GM18519 (cell line): Measurements from ENCODE around the gene LRRC25.
"Not testable (repeated sequence)": the region's sequence is repeated elsewhere in the genome, so short reads cannot be mapped to it uniquely, and the experiment has no call there.

Experiments used
- ATAC-seq: cut with Tn5 transposase; IDR thresholded peaks from one replicate; pipeline ENCODE4 v1.9.1; 2021; ENCODE audit warnings: mild to moderate bottlenecking, moderate library complexity; ENCODE audit not compliant: unreplicated experiment, low FRiP score

LRRC25 gene

DNA sequence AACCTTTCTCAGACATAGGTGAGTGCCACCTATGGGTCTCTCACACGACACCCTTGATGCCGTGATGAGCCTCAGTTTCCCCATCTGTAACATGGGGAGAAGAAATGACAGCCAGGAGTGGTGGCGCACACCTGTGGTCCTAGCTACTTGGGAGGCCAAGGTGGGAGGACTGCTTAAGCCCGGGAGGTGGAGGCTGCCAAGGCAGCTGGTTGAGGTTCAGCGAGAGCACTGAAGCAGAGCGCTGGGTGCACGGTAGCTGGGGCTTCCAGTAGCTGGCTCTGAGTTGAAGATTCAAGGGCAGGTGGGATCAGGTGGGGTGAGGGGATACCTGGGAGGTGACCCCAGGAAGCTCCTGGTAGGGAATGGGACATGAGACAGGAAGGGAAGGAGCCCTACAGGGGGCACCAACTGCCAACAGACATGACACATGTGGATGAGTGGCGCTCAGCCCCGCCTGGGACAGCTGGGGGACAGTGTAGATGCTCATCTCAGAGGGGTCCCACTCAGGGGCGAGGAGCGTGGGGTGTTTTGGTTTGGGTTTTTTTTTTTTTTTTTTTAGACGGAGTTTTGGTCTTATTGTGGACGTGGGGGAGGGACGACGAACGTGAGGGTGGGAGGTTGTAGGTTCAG, 15.3 kb upstream of the LRRC25 start:
- no peak for ATAC-seq

GRCh38 chr19:18408053-18408476, 10.6 kb upstream of the LRRC25 start:
- no peak for ATAC-seq

- no peak for ATAC-seq
Measured at GRCh38 chr19:18406749-18407148, 9.3 kb upstream of the LRRC25 start.

DNA sequence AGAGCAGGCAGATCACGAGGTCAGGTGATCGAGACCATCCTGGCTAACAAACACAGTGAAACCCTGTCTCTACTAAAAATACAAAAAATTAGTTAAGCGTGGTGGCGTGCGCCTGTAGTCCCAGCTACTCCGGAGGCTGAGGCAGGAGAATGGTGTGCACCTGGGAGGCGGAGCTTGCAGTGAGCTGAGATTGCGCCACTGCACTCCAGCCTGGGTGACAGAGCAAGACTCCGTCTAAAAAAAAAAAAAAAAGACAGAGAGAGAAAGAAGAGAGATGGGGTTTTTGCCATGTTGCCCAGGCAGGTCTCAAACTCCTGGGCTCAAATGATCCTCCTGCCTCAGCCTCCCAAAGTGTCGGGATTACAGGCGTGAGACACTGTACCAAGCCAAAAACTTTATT, 8.3 kb upstream of the LRRC25 start:
- not testable (repeated sequence) for ATAC-seq

DNA sequence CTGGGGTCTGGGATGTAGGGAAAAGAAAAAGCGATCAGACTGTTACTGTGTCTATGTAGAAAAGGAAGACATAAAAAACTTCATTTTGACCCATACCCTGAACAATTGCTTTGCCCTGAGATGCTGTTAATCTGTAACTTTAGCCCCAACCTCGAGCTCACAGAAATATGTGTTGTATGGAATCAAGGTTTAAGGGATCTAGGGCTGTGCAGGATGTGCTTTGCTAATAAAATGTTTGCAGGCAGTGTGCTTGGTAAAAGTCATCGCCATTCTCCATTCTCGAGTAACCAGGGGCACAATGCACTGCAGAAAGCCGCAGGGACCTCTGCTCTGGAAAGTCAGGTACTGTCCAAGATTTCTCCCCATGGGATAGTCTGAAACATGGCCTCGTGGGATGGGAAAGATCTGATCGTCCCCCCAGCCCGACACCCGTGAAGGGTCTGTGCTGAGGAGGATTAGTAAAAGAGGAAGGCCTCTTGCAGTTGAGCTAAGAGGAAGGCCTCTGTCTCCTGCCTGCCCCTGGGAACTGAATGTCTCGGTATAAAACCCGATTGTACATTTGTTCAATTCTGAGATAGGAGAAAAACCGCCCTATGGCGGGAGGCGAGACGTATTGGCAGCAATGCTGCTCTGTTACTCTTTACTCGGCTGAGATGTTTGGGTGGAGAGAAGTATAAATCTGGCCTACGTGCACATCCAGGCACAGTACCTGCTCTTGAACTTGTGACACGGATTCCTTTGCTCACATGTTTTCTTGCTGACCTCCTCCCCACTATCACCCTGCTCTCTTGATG, 5.2 kb upstream of the LRRC25 start:
- ATAC-seq = not testable (repeated sequence)

GRCh38 chr19:18401580-18402112, 4.2 kb upstream of the LRRC25 start:
- no peak for ATAC-seq

DNA sequence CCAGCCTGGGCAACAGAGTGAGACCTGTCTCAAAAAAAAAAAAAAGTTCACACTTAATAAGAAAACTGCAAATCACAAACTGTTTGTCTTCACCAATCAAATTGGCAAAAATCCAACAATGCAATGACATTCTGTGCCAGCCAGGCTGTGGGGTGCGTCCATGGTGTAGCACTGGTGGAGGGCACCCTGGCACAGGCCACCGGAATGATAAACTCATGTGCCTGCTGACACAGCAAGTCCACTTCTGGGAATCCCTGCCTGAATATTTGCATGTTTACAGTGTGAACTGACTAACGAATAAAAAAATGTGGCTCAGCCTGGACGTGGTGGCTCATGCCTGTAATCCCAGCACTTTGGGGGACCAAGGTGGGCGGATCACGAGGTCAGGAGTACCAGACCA, 1.6 kb upstream of the LRRC25 start:
- ATAC-seq = no peak

- ATAC-seq = no peak
Measured at GRCh38 chr19:18396471-18397241, 766 bp downstream of the LRRC25 start.

- ATAC-seq = no peak
Measured at GRCh38 chr19:18393836-18394235, 3.6 kb downstream of the LRRC25 start.

- no peak for ATAC-seq
Measured at GRCh38 chr19:18392926-18393325, 4.5 kb downstream of the LRRC25 start.

- ATAC-seq = no peak
Measured at GRCh38 chr19:18392417-18392816, 5.0 kb downstream of the LRRC25 start.

GRCh38 chr19:18391509-18392075, 5.8 kb downstream of the LRRC25 start:
- ATAC-seq = no peak

DNA sequence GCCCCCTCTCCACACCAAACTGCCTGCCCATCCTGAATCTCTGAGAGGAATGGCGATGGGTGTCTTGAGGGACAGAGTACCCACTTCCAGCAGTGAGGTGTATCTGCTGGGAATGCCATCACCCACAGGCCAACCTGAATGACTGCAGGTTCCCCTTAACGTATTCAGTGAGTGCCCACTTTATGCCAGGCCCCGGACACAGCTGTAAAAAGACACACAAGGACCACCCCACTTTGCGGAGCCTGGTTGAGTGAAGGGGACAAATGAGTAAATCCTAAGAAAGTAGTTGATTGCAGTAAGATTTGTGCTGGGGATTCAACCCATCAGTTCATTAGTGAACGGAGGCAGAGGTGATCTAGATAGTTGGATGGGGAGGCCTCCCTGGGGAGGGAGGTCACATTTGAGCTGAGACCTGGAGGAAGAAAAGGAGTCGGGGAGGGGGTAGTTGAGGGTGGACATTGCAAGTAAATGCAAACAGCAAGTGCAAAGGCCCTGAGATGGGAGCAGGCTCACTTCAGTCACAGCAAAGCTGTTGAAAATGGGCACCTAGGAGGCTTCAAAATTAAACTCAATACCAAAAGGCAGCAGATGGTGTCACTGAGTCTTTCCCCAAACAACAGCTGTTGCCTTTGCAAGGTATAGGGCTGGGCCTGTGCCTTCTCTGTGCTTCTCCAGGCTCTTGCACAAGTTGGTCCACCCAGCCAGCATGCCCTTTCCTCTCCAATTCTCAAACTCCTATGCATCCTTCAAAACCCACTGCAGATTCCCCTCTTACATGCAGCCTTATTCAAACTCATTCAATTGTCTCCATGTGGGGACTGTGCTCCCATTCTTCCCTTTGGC, 7.1 kb downstream of the LRRC25 start:
- no peak for ATAC-seq

DNA sequence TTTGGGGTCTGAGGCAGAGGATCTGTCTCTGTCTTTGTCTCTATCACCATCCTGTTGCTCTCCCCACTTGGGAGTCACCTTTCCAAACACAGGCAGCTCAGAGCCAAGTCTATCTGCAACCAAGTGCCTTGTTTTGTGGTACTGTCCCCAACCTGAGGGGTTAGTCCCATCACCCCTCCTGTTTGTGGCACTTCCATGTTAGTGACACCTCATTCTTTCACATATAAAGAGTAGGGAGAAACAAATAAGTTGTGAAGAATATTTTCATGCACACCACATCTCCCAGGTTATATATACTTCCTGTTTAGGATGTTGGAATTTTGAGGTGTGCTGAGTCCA, 7.7 kb downstream of the LRRC25 start:
- ATAC-seq = no peak

GRCh38 chr19:18388960-18389725, 8.3 kb downstream of the LRRC25 start:
- ATAC-seq = no peak

GRCh38 chr19:18388100-18388959, 9.1 kb downstream of the LRRC25 start:
- peak; percentile 60 for ATAC-seq

DNA sequence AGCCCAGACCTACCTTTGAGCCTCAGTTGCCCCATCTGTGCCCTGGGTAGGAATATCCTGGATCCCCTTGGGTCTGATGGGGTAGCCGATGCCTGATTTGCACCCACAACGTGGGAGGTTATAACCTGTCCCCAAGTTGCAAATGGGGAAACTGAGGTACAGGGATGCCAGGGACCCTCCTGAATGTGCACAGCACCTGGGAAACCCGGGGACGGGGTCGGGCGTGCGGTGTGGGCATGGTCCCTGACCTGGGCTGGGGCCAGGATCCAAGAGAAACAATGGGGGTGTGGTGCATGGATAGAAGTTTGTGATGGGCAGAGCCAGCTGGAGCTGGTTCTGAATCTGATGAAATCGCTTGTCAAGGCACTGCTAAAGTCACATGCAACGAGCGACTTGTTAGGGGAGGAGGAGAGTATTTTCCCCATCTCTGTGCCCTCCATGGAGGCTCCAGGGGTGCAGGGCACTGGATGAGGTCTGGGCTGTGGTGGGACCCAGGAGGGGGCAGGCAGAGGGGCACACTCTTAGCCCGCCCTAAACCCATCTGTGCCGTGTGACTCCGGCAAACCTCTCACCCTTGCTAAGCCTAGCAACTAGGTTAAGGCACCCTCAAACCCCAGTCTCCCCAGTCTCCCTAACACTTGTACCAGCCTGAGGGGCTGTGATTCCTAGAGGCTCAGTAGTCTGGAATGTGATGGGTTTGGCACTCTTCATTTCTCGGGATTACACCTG, 10.7 kb downstream of the LRRC25 start:
- ATAC-seq = no peak
